ENCODE measurements around the gene RAB39B.

Gene RAB39B

GRCh38 chrX:155215443-155216178, 48.7 kb downstream of the RAB39B start:
- peak; percentile 0 for DNase-seq (ENCODE audit: low spot score)

DNA sequence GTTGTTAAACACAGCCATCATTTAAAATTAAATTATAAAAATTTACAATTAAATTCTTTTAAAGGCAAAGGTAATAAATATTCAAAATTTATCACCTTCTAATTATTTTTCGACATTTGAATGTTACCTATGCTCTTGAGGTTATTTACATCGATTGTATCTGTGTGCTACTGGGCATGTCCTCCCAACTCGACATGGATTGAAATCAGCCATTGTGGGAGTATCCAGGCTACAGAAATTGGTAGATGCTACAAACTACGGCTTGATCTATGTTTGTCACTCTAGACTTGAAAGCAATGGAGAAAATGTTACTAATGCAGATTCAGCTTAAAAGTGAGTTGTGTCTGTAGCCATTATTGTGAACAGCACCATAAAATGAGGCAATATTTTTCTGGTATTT, 50.6 kb downstream of the RAB39B start:
- no peak for DNase-seq (ENCODE audit: low spot score)

DNA sequence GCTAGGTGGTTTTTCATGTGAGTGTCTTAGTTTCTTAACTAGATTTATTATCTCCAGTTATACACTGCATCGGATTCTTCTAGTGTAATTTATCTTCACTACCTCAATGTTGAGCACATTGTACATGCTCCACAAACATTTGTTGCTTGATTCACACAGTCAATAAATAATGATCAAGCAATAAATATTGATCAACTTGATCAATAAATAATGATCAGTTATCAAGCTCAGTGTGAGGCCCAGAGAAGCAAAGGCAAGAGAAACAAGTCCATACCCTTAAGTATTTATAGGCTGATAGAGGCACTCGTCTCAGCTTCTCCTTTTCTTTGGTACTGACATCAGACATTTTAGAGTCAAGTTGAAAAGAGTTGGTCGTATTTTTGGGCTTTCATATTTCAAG, 53.1 kb downstream of the RAB39B start:
- no peak for DNase-seq (ENCODE audit: low spot score)

Data from pons (tissue), 1 donor.